Skin epidermis (tissue), 12 donors: ENCODE data around the gene BRD4.

ENCODE experiments used
- H3K27ac ChIP-seq, 21 experiments: fragments of 200-600 bp; sonication (generic) in 11 of 21; one replicate each; pipeline ENCODE4 v1.5.0; 2020; ENCODE audit warnings: mild to moderate bottlenecking in 3 of 21, inconsistent platforms in 2 of 21, moderate library complexity in 2 of 21
- H3K4me3 ChIP-seq, 7 experiments: fragments of 200-600 bp; sonication (generic) in 2 of 7; one replicate each; pipeline ENCODE4 v1.5.0; 2020; ENCODE audit warnings: inconsistent platforms in 2 of 7, mild to moderate bottlenecking in 2 of 7, moderate library complexity in 1 of 7

Gene BRD4

GRCh38 chr19:15187026-15188007, 145.0 kb downstream of the BRD4 start:
- H3K27ac ChIP-seq, result no peak overlapping the region
- no peak overlapping the region for H3K4me3 ChIP-seq
